ENCODE measurements around the gene ARFGEF3. TPM values are rescaled to one million over a fixed set of nuclear protein-coding genes. Genes with fewer than 3 reads are reported as not detected.

The ARFGEF3 gene
- total RNA-seq, 3 donors from 2014 or later: 10.1 to 24.3 (median 21.1) TPM

- H3K36me3 ChIP-seq (ENCODE audit: low read depth): no peaks in the 10 kb centered on the region
- TF ChIP-seq, protein P1, sequence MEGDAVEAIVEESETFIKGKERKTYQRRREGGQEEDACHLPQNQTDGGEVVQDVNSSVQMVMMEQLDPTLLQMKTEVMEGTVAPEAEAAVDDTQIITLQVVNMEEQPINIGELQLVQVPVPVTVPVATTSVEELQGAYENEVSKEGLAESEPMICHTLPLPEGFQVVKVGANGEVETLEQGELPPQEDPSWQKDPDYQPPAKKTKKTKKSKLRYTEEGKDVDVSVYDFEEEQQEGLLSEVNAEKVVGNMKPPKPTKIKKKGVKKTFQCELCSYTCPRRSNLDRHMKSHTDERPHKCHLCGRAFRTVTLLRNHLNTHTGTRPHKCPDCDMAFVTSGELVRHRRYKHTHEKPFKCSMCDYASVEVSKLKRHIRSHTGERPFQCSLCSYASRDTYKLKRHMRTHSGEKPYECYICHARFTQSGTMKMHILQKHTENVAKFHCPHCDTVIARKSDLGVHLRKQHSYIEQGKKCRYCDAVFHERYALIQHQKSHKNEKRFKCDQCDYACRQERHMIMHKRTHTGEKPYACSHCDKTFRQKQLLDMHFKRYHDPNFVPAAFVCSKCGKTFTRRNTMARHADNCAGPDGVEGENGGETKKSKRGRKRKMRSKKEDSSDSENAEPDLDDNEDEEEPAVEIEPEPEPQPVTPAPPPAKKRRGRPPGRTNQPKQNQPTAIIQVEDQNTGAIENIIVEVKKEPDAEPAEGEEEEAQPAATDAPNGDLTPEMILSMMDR (IDR thresholded peaks at IDR 0.05): no peak
- DNase-seq: no peak
- no peak overlapping the region for H3K4me3 ChIP-seq
- intact Hi-C loops (cut with DNase I, micrococcal nuclease): no loop called here
- H3K4me1 ChIP-seq (ENCODE audit: low read depth): no peaks in the 10 kb centered on the region
- no peak for ATAC-seq
- no peaks in the 10 kb centered on the region for H3K9me3 ChIP-seq
Observed at GRCh38 chr6:138321934-138322333, 160.2 kb downstream of the ARFGEF3 start.

GRCh38 chr6:138323821-138324220 is 162.1 kb downstream of the ARFGEF3 start:
- TF ChIP-seq, protein P1 (IDR thresholded peaks at IDR 0.05): no peak
- Histone ChIP-seq H3K36me3 (ENCODE audit: low read depth) (no peaks in the 10 kb centered on the region), H3K4me1 (ENCODE audit: low read depth) (no peaks in the 10 kb centered on the region), H3K9me3 (no peaks in the 10 kb centered on the region), H3K4me3 (no peak overlapping the region)
- DNase-seq (no peak), ATAC-seq (no peak)
- intact Hi-C loops (cut with DNase I, micrococcal nuclease): no loop called here

DNA sequence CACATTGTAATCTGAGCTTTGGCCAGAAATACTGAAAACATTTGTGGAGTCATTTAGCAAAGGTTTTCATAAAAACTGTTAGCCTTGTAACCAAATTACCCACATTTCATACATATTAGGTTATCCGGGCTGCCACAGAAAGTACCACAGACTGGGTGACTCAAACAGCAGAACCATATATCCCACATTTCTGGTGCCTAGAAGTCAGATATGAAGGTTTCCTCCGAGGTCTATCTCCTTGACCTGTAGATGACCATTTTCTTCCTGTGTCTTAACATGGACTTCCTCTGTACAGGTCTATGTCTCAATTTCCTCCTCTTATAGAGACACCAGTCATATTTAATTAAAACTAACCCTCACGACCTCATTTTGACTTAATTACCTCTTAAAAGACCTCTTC is 166.5 kb downstream of the ARFGEF3 start:
- DNase-seq (no peak), ATAC-seq (no peak)
- H3K4me3 ChIP-seq: no peak overlapping the region
- intact Hi-C loops (cut with DNase I, micrococcal nuclease): no loop called here
- no peaks in the 10 kb centered on the region for H3K36me3 ChIP-seq (ENCODE audit: low read depth)
- no peaks in the 10 kb centered on the region for H3K4me1 ChIP-seq (ENCODE audit: low read depth)
- TF ChIP-seq, protein P1 (IDR thresholded peaks at IDR 0.05): no peak
- H3K9me3 ChIP-seq: no peaks in the 10 kb centered on the region

GRCh38 chr6:138330763-138331162 is 169.0 kb downstream of the ARFGEF3 start:
- intact Hi-C loops (cut with DNase I, micrococcal nuclease): no loop called here
- H3K4me1 ChIP-seq (ENCODE audit: low read depth): no peaks in the 10 kb centered on the region
- DNase-seq: no peak
- H3K36me3 ChIP-seq (ENCODE audit: low read depth): no peaks in the 10 kb centered on the region
- H3K4me3 ChIP-seq: no peak overlapping the region
- TF ChIP-seq, protein P1 (IDR thresholded peaks at IDR 0.05): no peak
- H3K9me3 ChIP-seq: no peaks in the 10 kb centered on the region
- ATAC-seq: no peak

DNA sequence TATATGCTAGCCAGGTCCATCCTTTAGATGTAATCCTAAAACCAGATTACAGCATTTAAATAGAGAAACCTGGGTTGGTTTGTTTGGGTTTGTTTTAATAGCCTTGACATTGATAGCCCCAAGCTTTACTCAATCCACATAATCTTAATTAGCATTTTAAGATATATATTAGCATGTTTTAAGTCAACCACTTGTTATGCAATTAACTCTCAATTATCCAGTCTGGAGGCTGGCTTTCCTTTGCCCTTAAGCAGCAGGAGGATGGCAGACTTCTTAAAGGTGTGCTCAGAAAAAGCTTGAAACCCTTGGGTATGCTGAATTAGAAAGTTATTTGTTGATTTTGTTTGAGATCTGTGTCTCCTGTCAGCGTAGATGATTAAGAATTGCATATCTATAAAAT is 169.7 kb downstream of the ARFGEF3 start:
- intact Hi-C loops (cut with DNase I, micrococcal nuclease): no loop called here
- no peaks in the 10 kb centered on the region for H3K36me3 ChIP-seq (ENCODE audit: low read depth)

More for the DNA sequence above, 169.7 kb downstream of the ARFGEF3 start:
- TF ChIP-seq, protein P1 (IDR thresholded peaks at IDR 0.05): no peak
- no peak for ATAC-seq
- no peak overlapping the region for H3K4me3 ChIP-seq
- DNase-seq: no peak
- no peaks in the 10 kb centered on the region for H3K9me3 ChIP-seq
- H3K4me1 ChIP-seq (ENCODE audit: low read depth): no peaks in the 10 kb centered on the region

All from mucosa of descending colon (tissue), 3 donors.